Endometrial microvascular endothelial cells (primary cell): ENCODE data around the gene HOXB2. TPM values are rescaled to one million over a fixed set of nuclear protein-coding genes. Genes with fewer than 3 reads are reported as not detected.

ENCODE experiments used
- in situ Hi-C: cut with HindIII; loops from 2 replicates; pipeline ENCODE4 v1.10.0; 2017; ENCODE audit warnings: low sequenced_read_pairs, low pct_unique_long_range_greater_than_20kb; ENCODE audit errors: inconsistent ontology term
- total RNA-seq: library from RNA; depleted of rRNA; stranded (reverse); fragments of >200 nt; gene quantifications from one replicate; pipeline ENCODE4 v1.2.3, GENCODE V29; 2015; ENCODE audit errors: inconsistent ontology term

HOXB2 gene
- total RNA-seq, 1 donor from 2014 or later: 10.5 TPM

DNA sequence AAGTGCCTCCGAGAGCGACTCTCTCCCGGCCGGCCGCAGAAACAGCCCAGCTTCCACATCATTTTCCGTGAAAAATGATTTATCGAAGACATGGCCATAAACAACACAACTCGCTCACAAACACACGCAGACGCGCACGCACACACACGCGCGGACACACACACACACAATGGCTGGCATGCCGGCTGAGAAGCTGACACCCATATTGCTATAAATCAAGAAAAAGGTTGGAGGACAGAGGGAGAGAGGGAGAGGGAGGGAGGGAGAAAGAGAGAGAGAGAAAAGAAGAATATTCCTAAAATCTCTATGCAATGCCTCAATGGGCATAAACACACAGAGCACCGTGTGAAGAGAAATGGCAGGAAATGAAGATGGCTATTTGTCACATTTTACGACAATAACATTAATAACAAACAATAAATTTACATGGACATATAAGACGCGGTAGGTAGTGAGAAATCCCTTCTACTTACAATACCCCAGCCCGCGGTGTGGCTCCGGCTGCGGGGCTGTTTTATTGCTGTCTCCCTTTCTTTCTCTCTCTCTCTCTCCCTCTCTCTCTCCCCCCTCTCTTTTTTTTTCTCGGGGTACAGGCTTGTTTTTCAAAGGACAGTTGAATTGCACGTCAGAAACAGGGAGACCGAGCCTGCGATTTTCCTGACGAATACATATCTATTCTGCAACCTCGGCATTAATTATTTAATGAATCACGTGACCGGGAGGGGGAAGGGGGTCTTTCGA lies 23.8 kb upstream of the HOXB2 start:
- in situ Hi-C loops: no loop called here

DNA sequence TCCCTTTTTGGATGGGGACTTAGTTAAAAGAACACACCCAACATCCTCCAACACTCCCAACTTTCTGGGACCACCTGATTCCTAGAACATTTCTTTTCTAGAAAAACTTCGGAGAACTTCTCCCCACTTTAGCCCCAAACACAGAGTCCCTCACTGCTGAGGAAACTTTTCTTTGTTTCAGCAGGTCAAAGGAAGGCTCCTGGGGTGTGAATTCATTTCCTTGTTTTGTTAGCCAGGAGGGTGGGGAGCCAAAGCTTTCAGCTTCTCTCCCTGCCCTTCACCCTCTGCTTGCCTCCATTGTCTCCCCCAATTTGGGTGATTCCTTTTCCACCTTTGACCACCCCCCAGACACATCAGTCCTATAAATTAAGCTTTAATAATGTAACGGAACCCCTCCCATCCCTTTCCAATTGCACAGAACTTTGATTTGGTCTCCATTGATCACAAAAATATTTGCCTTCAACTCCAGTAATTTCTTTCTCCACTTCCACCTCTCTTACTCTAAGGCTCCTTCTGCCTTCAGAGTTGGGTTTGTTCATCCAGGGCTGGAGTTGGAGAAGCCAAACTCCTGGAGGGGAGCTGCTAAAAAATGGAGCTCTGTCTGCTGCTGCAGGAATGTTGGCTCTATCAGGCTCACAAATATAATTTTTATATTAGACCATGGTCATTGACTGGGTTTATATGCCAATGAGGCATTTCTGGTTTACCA lies 22.9 kb upstream of the HOXB2 start:
- in situ Hi-C loops: no loop called here

DNA sequence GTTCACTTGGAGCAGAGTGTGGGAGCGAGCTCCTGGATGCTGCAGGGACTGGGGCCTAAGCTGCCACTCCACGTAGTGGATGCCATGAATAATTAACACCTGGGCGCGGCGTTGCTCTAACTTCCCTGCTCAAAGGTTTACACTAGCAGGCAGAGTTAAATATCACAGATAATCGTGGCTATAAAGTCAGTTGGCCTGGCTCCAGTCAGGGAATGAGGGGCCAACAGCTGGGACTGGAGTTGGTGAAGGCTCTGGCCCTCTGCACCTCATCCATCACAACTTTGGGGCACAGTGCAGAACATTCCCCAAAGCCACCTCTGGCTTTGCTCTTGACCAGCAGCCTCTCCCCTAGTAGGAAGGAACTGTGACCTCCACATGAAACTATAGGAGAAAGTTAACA lies 22.3 kb upstream of the HOXB2 start:
- in situ Hi-C loops: no loop called here

GRCh38 chr17:48566717-48567116 lies 21.8 kb upstream of the HOXB2 start:
- in situ Hi-C loops: no loop called here

DNA sequence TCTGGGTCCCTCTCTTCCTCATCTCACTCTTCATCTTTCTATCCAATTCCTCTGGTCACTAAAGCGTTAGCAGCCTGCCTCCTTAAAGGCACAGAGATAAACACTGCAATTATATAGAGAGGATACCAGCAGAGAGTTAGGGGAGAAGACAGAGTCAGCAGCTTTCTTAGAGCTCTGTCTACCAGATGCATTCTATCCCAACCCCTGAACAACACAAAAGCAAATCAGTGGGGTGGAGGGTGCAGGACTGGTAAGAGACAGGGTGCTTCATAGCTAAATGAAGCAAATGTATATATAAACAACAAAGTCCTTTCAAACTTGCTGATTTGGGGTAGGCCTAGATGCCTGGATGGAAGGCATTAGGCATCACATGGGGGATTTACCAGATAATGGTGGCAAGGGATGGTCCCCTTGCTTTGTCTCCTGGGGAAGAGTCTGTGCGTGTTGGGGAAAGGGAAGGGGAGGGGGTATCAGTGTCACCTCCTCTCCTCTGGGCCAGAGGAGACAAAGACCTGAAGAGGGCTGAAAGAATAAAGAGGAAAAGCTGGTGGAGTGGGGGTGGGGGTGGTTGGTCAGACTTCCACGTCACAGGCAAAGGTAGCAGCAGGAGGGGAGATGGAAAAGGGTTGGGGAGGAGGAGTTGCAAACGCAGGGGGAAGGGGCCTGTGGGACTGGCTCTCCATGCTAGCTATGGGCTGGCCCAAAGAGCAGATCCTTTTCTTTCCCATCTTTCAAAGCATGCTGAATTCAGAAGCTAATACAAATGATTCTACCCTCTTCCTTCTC lies 21.2 kb upstream of the HOXB2 start:
- in situ Hi-C loops: no loop called here

DNA sequence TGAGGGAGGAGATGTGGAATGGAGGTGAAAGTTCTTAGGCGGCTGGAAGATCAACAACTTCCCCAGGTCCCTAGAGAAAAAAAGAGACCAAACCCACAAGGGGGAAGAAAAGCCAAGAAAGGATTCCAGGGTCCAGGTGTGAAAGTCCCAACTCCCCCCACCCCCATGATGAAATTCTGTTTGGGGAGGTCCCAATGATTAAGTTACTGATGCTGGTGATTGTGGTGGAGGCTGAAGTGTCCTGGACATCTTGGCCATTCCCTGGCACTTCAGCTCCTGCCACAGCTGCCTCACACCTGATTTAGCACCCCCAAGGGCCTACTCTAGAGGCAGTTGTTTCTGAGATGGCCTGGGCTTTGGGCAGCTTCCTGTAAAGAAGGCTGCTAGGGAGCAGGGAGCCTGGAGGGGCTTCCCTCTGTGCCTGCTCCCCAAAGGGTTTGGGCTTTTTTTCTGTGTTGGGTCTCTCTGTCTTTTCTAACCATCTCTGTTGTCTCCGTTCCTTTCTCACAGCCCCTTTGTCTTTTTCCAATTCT lies 20.2 kb upstream of the HOXB2 start:
- in situ Hi-C loops: no loop called here

GRCh38 chr17:48564188-48565021 lies 19.5 kb upstream of the HOXB2 start:
- in situ Hi-C loops: no loop called here

DNA sequence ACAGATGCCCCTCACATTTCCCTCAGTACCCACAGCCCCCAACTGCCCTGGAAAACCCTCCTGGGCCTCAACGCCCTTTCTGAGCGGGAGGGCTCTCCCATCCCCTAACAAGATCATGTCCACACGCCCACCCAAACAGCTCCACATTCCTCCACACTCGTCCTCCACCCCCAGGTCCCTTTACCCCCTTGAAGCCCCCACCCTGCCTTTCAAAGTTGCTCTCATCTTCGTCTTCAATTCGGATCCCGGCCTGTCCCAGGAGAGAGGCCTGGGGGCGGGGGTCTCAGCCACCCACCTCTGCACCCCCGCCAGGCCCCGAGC lies 18.9 kb upstream of the HOXB2 start:
- in situ Hi-C loops: no loop called here

- in situ Hi-C loops: no loop called here
Measured at GRCh38 chr17:48563385-48563838, 18.5 kb upstream of the HOXB2 start.

- in situ Hi-C loops: no loop called here
Measured at GRCh38 chr17:48562934-48563333, 18.0 kb upstream of the HOXB2 start.

DNA sequence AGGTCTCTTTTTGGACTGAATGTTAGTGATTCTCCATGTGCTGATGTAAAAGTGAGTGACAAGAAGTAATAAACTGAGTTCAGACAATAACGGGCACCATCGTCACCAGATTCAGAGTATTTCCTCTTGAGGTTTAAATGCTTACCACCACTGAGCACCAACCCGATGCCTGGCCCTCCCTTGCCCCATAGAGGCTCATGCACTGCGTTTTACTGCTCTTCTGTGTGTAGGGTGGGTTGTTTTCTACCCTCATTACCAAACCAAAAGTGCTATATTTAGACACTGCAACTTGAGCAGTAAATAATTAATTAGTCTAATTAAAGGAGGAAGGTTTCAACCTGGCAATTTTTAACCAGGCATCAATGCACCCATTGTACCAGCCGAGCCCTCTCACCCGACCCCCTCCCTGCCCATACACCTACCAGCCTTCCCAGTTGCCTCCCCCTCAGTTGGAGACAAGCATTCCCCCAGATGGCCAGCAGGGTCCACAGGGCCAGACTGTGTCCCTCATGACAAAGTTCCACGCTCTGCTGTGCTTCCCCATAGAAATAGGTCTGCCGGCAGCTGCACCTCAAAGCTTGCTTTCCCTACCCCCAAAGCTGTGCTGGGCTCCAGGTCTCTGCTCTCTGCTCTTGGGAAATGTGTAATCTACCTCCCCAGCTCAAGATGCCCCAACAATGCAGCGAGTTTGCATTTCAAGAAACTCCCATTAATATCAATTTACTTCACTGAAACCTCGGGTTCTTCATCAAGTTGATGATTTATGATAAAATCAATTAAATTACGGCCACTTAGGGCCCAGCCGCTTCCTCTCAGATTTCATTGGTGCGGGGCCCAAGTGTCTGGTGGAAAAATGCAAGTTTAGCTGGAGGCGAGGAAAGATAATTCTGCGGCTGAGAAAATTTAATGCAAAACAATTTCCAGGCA lies 17.2 kb upstream of the HOXB2 start:
- in situ Hi-C loops: no loop called here

- in situ Hi-C loops: no loop called here
Measured at GRCh38 chr17:48559840-48560817, 15.2 kb upstream of the HOXB2 start.

DNA sequence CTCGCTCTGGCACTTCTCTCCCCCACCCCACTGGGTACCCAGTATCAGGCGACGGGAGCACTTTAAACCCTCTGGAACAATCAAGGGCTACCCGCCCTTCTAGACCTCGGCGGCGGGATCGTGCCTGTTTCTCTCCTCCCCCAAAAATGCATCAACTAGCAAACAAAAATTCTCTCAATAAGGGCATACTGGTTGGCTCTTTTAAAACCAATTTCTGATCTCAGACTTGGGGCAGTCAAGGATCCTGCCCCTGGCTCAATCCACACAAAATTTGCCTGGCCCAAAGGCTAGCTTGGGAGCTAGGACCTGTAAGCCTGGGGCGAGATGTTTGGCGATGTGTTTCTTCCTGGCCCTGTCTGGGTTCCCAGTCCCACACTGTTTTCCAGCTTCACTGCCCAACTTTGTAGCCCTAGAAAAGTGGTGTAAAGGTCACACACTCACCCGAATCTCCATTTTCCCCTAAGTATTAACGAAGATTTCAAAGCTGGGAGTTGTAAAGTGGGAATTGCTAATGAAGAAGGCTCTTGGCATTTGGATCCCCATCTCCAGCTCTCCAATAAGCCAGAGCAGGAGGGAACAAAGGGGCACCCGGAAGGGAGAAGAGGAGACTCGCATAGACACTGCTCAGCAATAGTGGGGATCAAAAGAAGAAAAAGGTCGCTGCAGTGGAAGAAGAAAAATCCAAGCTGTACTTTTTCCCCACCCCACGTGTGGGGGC lies 14.4 kb upstream of the HOXB2 start:
- in situ Hi-C loops: no loop called here

GRCh38 chr17:48558831-48559121 lies 13.9 kb upstream of the HOXB2 start:
- in situ Hi-C loops: no loop called here

GRCh38 chr17:48558057-48558830 lies 13.3 kb upstream of the HOXB2 start:
- in situ Hi-C loops: no loop called here
